ENCODE data around the gene C17orf107. TPM values are rescaled to one million over a fixed set of nuclear protein-coding genes. Genes with fewer than 3 reads are reported as not detected.

The C17orf107 gene
- total RNA-seq, 1 experiment from 2014 or later = 1.0 TPM

- BruUV-seq (replicated peaks) = no TSS peak
- no peak overlapping the region for H3K27ac Mint-ChIP-seq (ENCODE audit: unreplicated experiment)
- peaks cover 12% of the 10 kb centered on the region for H3K36me3 Mint-ChIP-seq (ENCODE audit: insufficient read depth, unreplicated experiment)
- intact Hi-C loops (cut with micrococcal nuclease; ENCODE audit: unreplicated experiment) = no loop called here
- no peaks in the 10 kb centered on the region for H3K9me3 ChIP-seq
- no peaks in the 10 kb centered on the region for H3K4me1 Mint-ChIP-seq (ENCODE audit: low read depth, unreplicated experiment)
- H3K4me1 ChIP-seq = no peaks in the 10 kb centered on the region
- ChIA-PET POLR2A (no interaction called here), CTCF (interaction anchor here (0.9 kb wide), 1 partner anchor 43 kb away, joined by 3 read pairs; the partner anchor contains the start of genes RNF167 and SLC25A11)
- DNase-seq = no peak
- H3K9me3 Mint-ChIP-seq (ENCODE audit: unreplicated experiment) = no peaks in the 10 kb centered on the region
- no peak overlapping the region for H3K4me3 ChIP-seq (ENCODE audit: low read depth, low read length)
- no peak overlapping the region for H3K4me3 Mint-ChIP-seq (ENCODE audit: unreplicated experiment)
- no peaks in the 10 kb centered on the region for H3K27me3 Mint-ChIP-seq (ENCODE audit: insufficient read depth, unreplicated experiment)
- no peaks in the 10 kb centered on the region for H3K36me3 ChIP-seq (ENCODE audit: control insufficient read depth, insufficient read depth, low read length)
- TF ChIP-seq CTCF (IDR thresholded peaks at IDR 0.05; ENCODE audit: insufficient read depth in 1 of 2, low read depth in 1 of 2, low read length in 1 of 2, severe bottlenecking in 1 of 2, unreplicated experiment in 1 of 2) = no peak
- no peaks in the 10 kb centered on the region for H3K27me3 ChIP-seq (replicated peaks; ENCODE audit: control insufficient read depth, insufficient read depth, low read length)
Measured at GRCh38 chr17:4897198-4897687, 2.1 kb upstream of the C17orf107 start.

GRCh38 chr17:4897785-4898184 is 1.6 kb upstream of the C17orf107 start:
- no peak for TF ChIP-seq CTCF (IDR thresholded peaks at IDR 0.05; ENCODE audit: insufficient read depth in 1 of 2, low read depth in 1 of 2, low read length in 1 of 2, severe bottlenecking in 1 of 2, unreplicated experiment in 1 of 2)
- intact Hi-C loops (cut with micrococcal nuclease; ENCODE audit: unreplicated experiment) = no loop called here
- no peaks in the 10 kb centered on the region for H3K36me3 ChIP-seq (ENCODE audit: control insufficient read depth, insufficient read depth, low read length)
- Mint-ChIP-seq H3K27ac (ENCODE audit: unreplicated experiment) (no peak overlapping the region), H3K9me3 (ENCODE audit: unreplicated experiment) (no peaks in the 10 kb centered on the region), H3K27me3 (ENCODE audit: insufficient read depth, unreplicated experiment) (no peaks in the 10 kb centered on the region), H3K4me3 (ENCODE audit: unreplicated experiment) (no peak overlapping the region), H3K36me3 (ENCODE audit: insufficient read depth, unreplicated experiment) (peaks cover 12% of the 10 kb centered on the region), H3K4me1 (ENCODE audit: low read depth, unreplicated experiment) (peaks cover 2% of the 10 kb centered on the region)
- no peak for DNase-seq
- H3K9me3 ChIP-seq = no peaks in the 10 kb centered on the region
- BruUV-seq (replicated peaks) = no TSS peak
- H3K4me1 ChIP-seq = no peaks in the 10 kb centered on the region
- CTCF ChIA-PET = no interaction called here
- no peaks in the 10 kb centered on the region for H3K27me3 ChIP-seq (replicated peaks; ENCODE audit: control insufficient read depth, insufficient read depth, low read length)
- no peak overlapping the region for H3K4me3 ChIP-seq (ENCODE audit: low read depth, low read length)
- POLR2A ChIA-PET = no interaction called here

- H3K4me3 Mint-ChIP-seq (ENCODE audit: unreplicated experiment) = no peak overlapping the region
- POLR2A ChIA-PET = no interaction called here
- Histone ChIP-seq H3K9me3 (no peaks in the 10 kb centered on the region), H3K4me3 (ENCODE audit: low read depth, low read length) (no peak overlapping the region), H3K27me3 (replicated peaks; ENCODE audit: control insufficient read depth, insufficient read depth, low read length) (no peaks in the 10 kb centered on the region), H3K36me3 (ENCODE audit: control insufficient read depth, insufficient read depth, low read length) (no peaks in the 10 kb centered on the region), H3K4me1 (peaks cover 2% of the 10 kb centered on the region; the same call in 1 of the 2 replicates)
- CTCF ChIA-PET = no interaction called here
- peaks cover 7% of the 10 kb centered on the region for H3K4me1 Mint-ChIP-seq (ENCODE audit: low read depth, unreplicated experiment)
- BruUV-seq (replicated peaks) = no TSS peak
- intact Hi-C loops (cut with micrococcal nuclease; ENCODE audit: unreplicated experiment) = no loop called here
- peaks cover 17% of the 10 kb centered on the region for H3K36me3 Mint-ChIP-seq (ENCODE audit: insufficient read depth, unreplicated experiment)
- no peak for TF ChIP-seq CTCF (IDR thresholded peaks at IDR 0.05; ENCODE audit: insufficient read depth in 1 of 2, low read depth in 1 of 2, low read length in 1 of 2, severe bottlenecking in 1 of 2, unreplicated experiment in 1 of 2)
- no peak overlapping the region for H3K27ac Mint-ChIP-seq (ENCODE audit: unreplicated experiment)
- no peaks in the 10 kb centered on the region for H3K27me3 Mint-ChIP-seq (ENCODE audit: insufficient read depth, unreplicated experiment)
- no peaks in the 10 kb centered on the region for H3K9me3 Mint-ChIP-seq (ENCODE audit: unreplicated experiment)
- no peak for DNase-seq
Measured at GRCh38 chr17:4898351-4898750, 985 bp upstream of the C17orf107 start.
